Measurements from ENCODE around the gene SDK1.

The SDK1 gene

GRCh38 chr7:3771906-3772305 lies 470.9 kb downstream of the SDK1 start (continued):
- TF ChIP-seq ZNF280C (tag by site-specific recombination; IDR thresholded peaks at IDR 0.05): no peak
- no peak for TF ChIP-seq IKZF3 (tag by site-specific recombination; IDR thresholded peaks at IDR 0.05)
- no peak for TF ChIP-seq ZNF843 (tag by site-specific recombination; IDR thresholded peaks at IDR 0.05)
- TF ChIP-seq ZFP41 (tag by site-specific recombination; IDR thresholded peaks at IDR 0.05; ENCODE audit: borderline replicate concordance): no peak
- TF ChIP-seq ZNF792 (tag by site-specific recombination; IDR thresholded peaks at IDR 0.05): no peak
- TF ChIP-seq ZNF211 (tag by site-specific recombination; IDR thresholded peaks at IDR 0.05; ENCODE audit: low read depth): no peak
- TF ChIP-seq ZNF830 (tag by site-specific recombination; IDR thresholded peaks at IDR 0.05; ENCODE audit: low read depth): no peak
- no peak for TF ChIP-seq ZNF148 (tag by site-specific recombination; IDR thresholded peaks at IDR 0.05; ENCODE audit: borderline replicate concordance)

- ChIA-PET POLR2A (no interaction called here), CTCF (no interaction called here)
- no peaks in the 10 kb centered on the region; the same call in 1 of the 2 replicates for H3K9me3 ChIP-seq (ENCODE audit: control insufficient read depth, insufficient read depth, low read depth, low read length)
- no peaks in the 10 kb centered on the region for H3K36me3 ChIP-seq (ENCODE audit: control insufficient read depth in 2 of 2, insufficient read depth in 1 of 2, low read length in 2 of 2)
- no peaks in the 10 kb centered on the region for H3K4me1 ChIP-seq (ENCODE audit: control insufficient read depth, insufficient read depth, low read length)
- no peak overlapping the region for H3K27ac ChIP-seq (ENCODE audit: extremely low read depth, low read depth, low read length)
- H3K4me3 ChIP-seq (ENCODE audit: low read depth, low read length): no peak overlapping the region
- TF ChIP-seq ZNF560 (tag by site-specific recombination; IDR thresholded peaks at IDR 0.05; ENCODE audit: borderline replicate concordance) (no peak), ZNF488 (tag by site-specific recombination; IDR thresholded peaks at IDR 0.05) (no peak), ZNF610 (tag by site-specific recombination; IDR thresholded peaks at IDR 0.05; ENCODE audit: borderline replicate concordance) (no peak), ZNF175 (tag by site-specific recombination; IDR thresholded peaks at IDR 0.05) (no peak), ZNF19 (tag by site-specific recombination; IDR thresholded peaks at IDR 0.05; ENCODE audit: low read depth) (no peak), FEZF1 (tag by site-specific recombination; IDR thresholded peaks at IDR 0.05) (no peak), ZNF571 (tag by site-specific recombination; IDR thresholded peaks at IDR 0.05) (no peak), PRDM2 (tag by site-specific recombination; IDR thresholded peaks at IDR 0.05; ENCODE audit: borderline replicate concordance) (no peak), SP2 (tag by site-specific recombination; IDR thresholded peaks at IDR 0.05) (no peak), PRDM6 (tag by site-specific recombination; IDR thresholded peaks at IDR 0.05) (no peak), ZBTB10 (tag by site-specific recombination; IDR thresholded peaks at IDR 0.05) (no peak), ZFP3 (tag by site-specific recombination; IDR thresholded peaks at IDR 0.05; ENCODE audit: low read depth) (no peak)
Observed at GRCh38 chr7:3778345-3778744, 477.3 kb downstream of the SDK1 start.

Measured in HEK293 (cell line).